ENCODE data around the gene MRPL55. TPM values are rescaled to one million over a fixed set of nuclear protein-coding genes. Genes with fewer than 3 reads are reported as not detected.
A peak's percentile ranks its signal among the peaks of the same experiment; 100 is the strongest.

Gene MRPL55
- total and polyA plus RNA-seq, 2 of the 13 experiments (the other 11 are each of a cell fraction or from before 2014, with no cell fraction given), result 58.6 to 92.9 TPM

- peak; percentile 46 to 68; a peak in 3 of 4 replicates for TF ChIP-seq MAFK (conservative IDR thresholded peaks at IDR 0.05 in 1 of 2, IDR thresholded peaks at IDR 0.05 in 1 of 2; ENCODE audit: low read length in 2 of 2)
- TF ChIP-seq MLLT10 (CRISPR knock-in tag; IDR thresholded peaks at IDR 0.05), result no peak
- no peak for TF ChIP-seq ZFP1 (CRISPR knock-in tag; IDR thresholded peaks at IDR 0.05)
- TF ChIP-seq NR2C2 (CRISPR knock-in tag; IDR thresholded peaks at IDR 0.05; ENCODE audit: borderline replicate concordance), result no peak
- TF ChIP-seq ZBTB14 (CRISPR knock-in tag; IDR thresholded peaks at IDR 0.05), result no peak
- no peak for TF ChIP-seq ATF1 (CRISPR knock-in tag; IDR thresholded peaks at IDR 0.05)
- no peak for TF ChIP-seq ZFP36L2 (CRISPR knock-in tag; IDR thresholded peaks at IDR 0.05)
- TF ChIP-seq SOX13 (IDR thresholded peaks at IDR 0.05), result no peak
- no peak for TF ChIP-seq SOX13 (CRISPR knock-in tag; conservative IDR thresholded peaks at IDR 0.05 in 1 of 2, IDR thresholded peaks at IDR 0.05 in 1 of 2)
- peak; percentile 64 for TF ChIP-seq AGO2 (optimal IDR thresholded peaks at IDR 0.05; ENCODE audit: low read depth, low read length)
- no peak for TF ChIP-seq KDM5B (CRISPR knock-in tag; IDR thresholded peaks at IDR 0.05; ENCODE audit: borderline replicate concordance)
- TF ChIP-seq RBM22 (optimal IDR thresholded peaks at IDR 0.05; ENCODE audit: low read length), result peak; percentile 78
- TF ChIP-seq SMAD3 (CRISPR knock-in tag; IDR thresholded peaks at IDR 0.05), result no peak
- no peak for TF ChIP-seq HNRNPL (IDR thresholded peaks at IDR 0.05; ENCODE audit: low read depth, low read length)
These were observed 12.4 kb downstream of the MRPL55 start (continued) for GRCh38 chr1:228096416-228097332.

Measured in HepG2 (cell line).